Activated T-helper 2 cell treated with anti-CD3 and anti-CD28 coated beads, Interferon-gamma antibody, Interleukin-2, Interleukin-4, amounts not matched to agents 10 μg/mL and 5 μg/mL and 100 μg/mL, durations not matched to agents 14 hours and 24 hours and 36 hours (primary cell): Measurements from ENCODE around the gene CSHL1. TPM values are rescaled to one million over a fixed set of nuclear protein-coding genes. Genes with fewer than 3 reads are reported as not detected.

Experiments
- DNase-seq: peaks from one replicate; pipeline ENCODE4 v3.0.0; 2021; ENCODE audit warnings: low spot score
- H3K27ac Mint-ChIP-seq: one replicate; pipeline ENCODE4 v1.8.0; 2021; ENCODE audit warnings: mixed read lengths
- H3K27me3 Mint-ChIP-seq: one replicate; pipeline ENCODE4 v1.8.0; 2021; ENCODE audit warnings: low read depth, mixed read lengths
- H3K36me3 Mint-ChIP-seq: one replicate; pipeline ENCODE4 v1.8.0; 2021; ENCODE audit warnings: low read depth, mixed read lengths
- H3K4me1 Mint-ChIP-seq: one replicate; pipeline ENCODE4 v1.8.0; 2021; ENCODE audit warnings: low read depth, mixed read lengths
- H3K4me3 Mint-ChIP-seq: one replicate; pipeline ENCODE4 v1.8.0; 2021; ENCODE audit warnings: low read depth, mild to moderate bottlenecking, moderate library complexity, mixed read lengths
- H3K9me3 Mint-ChIP-seq: one replicate; pipeline ENCODE4 v1.8.0; 2021; ENCODE audit warnings: mixed read lengths
- intact Hi-C: fragments of 100-400 bp; cut with micrococcal nuclease; formaldehyde crosslinking; loops from one replicate; pipeline ENCODE4 v1.15.1; 2023
- total RNA-seq: library from RNA; stranded (reverse); gene quantifications from 2 replicates; pipeline ENCODE4 v1.2.3, GENCODE V29; 2022

Gene CSHL1
- total RNA-seq, 1 donor from 2014 or later = not detected

GRCh38 chr17:63946440-63947363 is 35.6 kb upstream of the CSHL1 start:
- Mint-ChIP-seq H3K9me3 (no peaks in the 10 kb centered on the region), H3K4me3 (peak overlapping the region; percentile 23), H3K36me3 (no peaks in the 10 kb centered on the region), H3K27ac (peak overlapping the region; percentile 84), H3K27me3 (peaks cover 2% of the 10 kb centered on the region), H3K4me1 (peaks cover 12% of the 10 kb centered on the region)
- intact Hi-C loops = loop anchor here (2.0 to 5.0 kb wide), 3 partner anchors 28 to 71 kb away; partner anchors contain the start of gene GH1
- peak; percentile 42 for DNase-seq

- H3K4me1 Mint-ChIP-seq = peaks cover 12% of the 10 kb centered on the region
- H3K27me3 Mint-ChIP-seq = peaks cover 2% of the 10 kb centered on the region
Observed at GRCh38 chr17:63945784-63946439, 34.9 kb upstream of the CSHL1 start.

GRCh38 chr17:63944736-63945499 is 33.9 kb upstream of the CSHL1 start:
- Mint-ChIP-seq H3K4me1 (peaks cover 12% of the 10 kb centered on the region), H3K9me3 (no peaks in the 10 kb centered on the region), H3K27me3 (peaks cover 2% of the 10 kb centered on the region), H3K36me3 (no peaks in the 10 kb centered on the region), H3K27ac (peak overlapping the region; percentile 49), H3K4me3 (no peak overlapping the region)
- intact Hi-C loops = loop anchor here (5.0 kb wide), 2 partner anchors 42 to 72 kb away; no protein-coding TSS in a partner anchor
- no peak for DNase-seq

More at GRCh38 chr17:63945784-63946439, 34.9 kb upstream of the CSHL1 start:
- Mint-ChIP-seq H3K4me3 (no peak overlapping the region), H3K27ac (no peak overlapping the region), H3K36me3 (no peaks in the 10 kb centered on the region), H3K9me3 (no peaks in the 10 kb centered on the region)
- intact Hi-C loops = loop anchor here (2.0 to 5.0 kb wide), 3 partner anchors 27 to 71 kb away; partner anchors contain the start of gene GH1
- no peak for DNase-seq

DNA sequence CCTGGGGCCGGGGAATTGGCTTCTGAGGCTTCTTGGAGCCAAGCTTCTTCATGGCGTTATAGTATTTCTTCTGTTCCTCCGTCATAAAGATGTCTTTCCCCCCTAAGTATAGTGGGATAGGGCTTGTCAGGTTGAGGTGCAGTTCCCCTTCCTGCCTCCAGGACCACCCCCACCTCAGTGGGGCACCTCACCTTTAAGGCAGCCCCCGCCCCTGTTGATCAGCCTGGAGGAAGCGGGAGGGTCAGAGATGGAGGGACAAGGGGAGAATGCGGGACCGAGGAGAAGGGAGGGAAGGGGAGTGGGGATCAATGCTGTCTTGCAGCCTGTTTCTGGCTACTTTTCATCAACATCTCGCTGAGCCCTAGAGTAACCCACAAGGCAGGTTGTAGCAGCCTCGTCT is 32.7 kb upstream of the CSHL1 start:
- DNase-seq = no peak
- intact Hi-C loops = no loop called here
- Mint-ChIP-seq H3K4me3 (no peak overlapping the region), H3K27ac (no peak overlapping the region), H3K4me1 (peaks cover 17% of the 10 kb centered on the region), H3K36me3 (no peaks in the 10 kb centered on the region), H3K27me3 (peaks cover 2% of the 10 kb centered on the region), H3K9me3 (no peaks in the 10 kb centered on the region)

GRCh38 chr17:63942309-63942985 is 31.4 kb upstream of the CSHL1 start:
- Mint-ChIP-seq H3K4me1 (peaks cover 20% of the 10 kb centered on the region), H3K9me3 (no peaks in the 10 kb centered on the region), H3K36me3 (no peaks in the 10 kb centered on the region), H3K27me3 (peaks cover 2% of the 10 kb centered on the region), H3K4me3 (no peak overlapping the region), H3K27ac (no peak overlapping the region)
- no peak for DNase-seq
- intact Hi-C loops = no loop called here

DNA sequence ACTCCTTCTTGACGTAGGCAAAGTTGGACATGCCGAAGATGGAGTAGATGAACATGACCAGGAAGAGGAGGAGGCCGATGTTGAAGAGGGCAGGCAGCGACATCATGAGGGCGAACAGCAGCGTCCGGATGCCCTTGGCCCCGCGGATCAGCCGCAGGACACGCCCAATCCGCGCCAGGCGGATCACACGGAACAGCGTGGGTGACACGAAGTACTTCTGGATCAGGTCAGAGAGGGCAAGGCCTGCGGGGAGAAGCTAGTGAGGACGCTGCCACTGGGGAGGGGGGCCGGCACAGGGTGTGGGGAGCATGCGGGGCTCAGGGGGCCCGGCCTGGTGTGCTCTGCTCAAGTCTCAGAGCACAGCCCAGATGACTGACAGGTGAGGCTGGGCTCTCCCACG is 30.7 kb upstream of the CSHL1 start:
- H3K27me3 Mint-ChIP-seq = peaks cover 4% of the 10 kb centered on the region
- no peak overlapping the region for H3K27ac Mint-ChIP-seq
- H3K4me3 Mint-ChIP-seq = no peak overlapping the region
- peaks cover 20% of the 10 kb centered on the region for H3K4me1 Mint-ChIP-seq
- DNase-seq = no peak
- intact Hi-C loops = no loop called here
- H3K9me3 Mint-ChIP-seq = no peaks in the 10 kb centered on the region
- no peaks in the 10 kb centered on the region for H3K36me3 Mint-ChIP-seq

DNA sequence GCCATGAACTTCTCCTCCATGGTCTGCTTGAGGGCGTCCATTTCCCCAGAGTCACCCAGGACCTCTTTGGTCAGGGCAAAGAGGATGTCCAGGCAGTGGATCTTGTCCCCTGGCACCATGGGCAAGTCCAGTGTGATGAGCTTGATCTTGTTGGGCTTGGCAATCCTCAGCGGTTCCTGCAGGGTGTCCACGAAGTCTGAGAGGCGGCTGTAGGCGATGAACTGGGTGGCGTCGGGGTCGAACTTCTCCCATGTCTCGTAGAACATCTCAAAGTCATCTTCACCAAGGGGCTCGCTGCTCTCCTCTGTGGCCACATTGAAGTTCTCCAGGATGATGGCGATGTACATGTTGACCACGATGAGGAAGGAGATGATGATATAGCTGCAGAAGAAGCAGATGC is 30.1 kb upstream of the CSHL1 start:
- H3K36me3 Mint-ChIP-seq = no peaks in the 10 kb centered on the region
- no peak overlapping the region for H3K27ac Mint-ChIP-seq
- intact Hi-C loops = no loop called here
- H3K27me3 Mint-ChIP-seq = peaks cover 5% of the 10 kb centered on the region
- H3K4me1 Mint-ChIP-seq = peaks cover 16% of the 10 kb centered on the region
- H3K9me3 Mint-ChIP-seq = no peaks in the 10 kb centered on the region
- no peak for DNase-seq
- no peak overlapping the region for H3K4me3 Mint-ChIP-seq

GRCh38 chr17:63940584-63940983 is 29.5 kb upstream of the CSHL1 start:
- Mint-ChIP-seq H3K27me3 (peaks cover 6% of the 10 kb centered on the region), H3K4me3 (no peak overlapping the region), H3K4me1 (peaks cover 12% of the 10 kb centered on the region), H3K36me3 (no peaks in the 10 kb centered on the region), H3K9me3 (no peaks in the 10 kb centered on the region), H3K27ac (no peak overlapping the region)
- DNase-seq = no peak
- intact Hi-C loops = no loop called here

DNA sequence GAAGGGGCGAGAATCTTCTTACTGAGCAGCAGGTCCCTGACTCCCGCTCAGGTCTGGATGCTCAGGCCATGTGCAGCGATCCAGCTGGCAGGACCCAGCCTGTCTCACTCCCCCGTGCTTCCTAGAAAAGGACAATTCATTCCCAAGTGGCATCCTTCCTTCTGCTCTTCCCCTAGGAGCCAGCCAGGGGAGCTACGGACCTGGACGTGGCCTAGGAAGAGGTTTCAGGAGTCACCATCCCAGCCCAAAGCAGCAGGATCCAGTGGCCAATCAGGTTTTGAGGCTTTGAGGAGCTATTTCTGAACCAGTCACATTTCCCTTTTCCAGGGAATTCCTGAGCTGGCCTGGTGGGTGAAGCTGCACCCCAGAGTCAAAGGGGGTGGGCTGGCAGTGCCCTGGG is 28.8 kb upstream of the CSHL1 start:
- Mint-ChIP-seq H3K9me3 (no peaks in the 10 kb centered on the region), H3K27me3 (peaks cover 6% of the 10 kb centered on the region), H3K4me3 (no peak overlapping the region), H3K27ac (no peak overlapping the region), H3K4me1 (peaks cover 8% of the 10 kb centered on the region), H3K36me3 (no peaks in the 10 kb centered on the region)
- DNase-seq = no peak
- intact Hi-C loops = no loop called here

DNA sequence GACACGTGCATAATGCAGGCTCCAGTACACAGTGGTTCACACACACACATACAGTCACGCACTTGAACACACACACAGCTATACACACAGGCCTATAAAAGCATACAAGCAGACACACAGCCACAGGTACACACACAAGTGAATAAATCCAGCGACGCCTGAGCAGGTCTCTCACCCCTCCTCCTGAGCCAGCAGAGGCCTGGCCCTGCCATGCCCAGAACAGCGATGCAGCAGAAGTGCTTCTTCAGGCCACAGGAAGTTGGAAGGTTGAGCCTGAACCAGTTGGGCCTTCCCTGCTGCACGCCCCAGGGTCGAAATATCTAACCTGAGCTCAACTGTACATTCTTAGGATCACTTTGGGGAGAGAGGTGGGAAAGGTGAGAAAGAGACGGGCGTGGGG is 28.3 kb upstream of the CSHL1 start:
- Mint-ChIP-seq H3K27ac (no peak overlapping the region), H3K9me3 (no peaks in the 10 kb centered on the region), H3K27me3 (peaks cover 6% of the 10 kb centered on the region), H3K4me3 (no peak overlapping the region), H3K36me3 (no peaks in the 10 kb centered on the region), H3K4me1 (peaks cover 8% of the 10 kb centered on the region)
- no peak for DNase-seq
- intact Hi-C loops = no loop called here

GRCh38 chr17:63937920-63938319 is 26.9 kb upstream of the CSHL1 start:
- intact Hi-C loops = no loop called here
- no peak for DNase-seq
- Mint-ChIP-seq H3K4me3 (no peak overlapping the region), H3K36me3 (no peaks in the 10 kb centered on the region), H3K27me3 (peaks cover 6% of the 10 kb centered on the region), H3K9me3 (no peaks in the 10 kb centered on the region), H3K27ac (no peak overlapping the region), H3K4me1 (peaks cover 8% of the 10 kb centered on the region)

DNA sequence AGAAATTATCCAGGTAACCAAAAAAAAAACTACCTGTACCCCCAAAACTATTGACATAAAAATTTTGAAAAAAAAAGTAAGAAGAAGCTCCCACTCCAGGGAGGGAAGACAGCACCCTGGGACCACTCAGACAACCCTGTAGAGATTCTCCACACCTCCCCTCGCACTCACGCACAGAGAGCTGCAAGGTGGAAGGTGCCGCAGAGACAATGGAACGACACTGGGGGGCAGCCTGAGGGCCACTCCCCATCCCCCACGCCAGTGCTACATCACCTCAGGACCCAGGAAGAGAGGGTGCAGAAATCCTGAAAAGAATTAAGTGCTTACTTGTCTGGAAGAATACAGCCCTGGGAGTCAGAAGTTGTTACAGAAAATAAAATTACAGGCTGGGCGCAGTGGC is 26.3 kb upstream of the CSHL1 start:
- DNase-seq = no peak
- Mint-ChIP-seq H3K4me1 (peaks cover 10% of the 10 kb centered on the region), H3K27me3 (peaks cover 4% of the 10 kb centered on the region), H3K36me3 (no peaks in the 10 kb centered on the region), H3K9me3 (no peaks in the 10 kb centered on the region), H3K27ac (no peak overlapping the region), H3K4me3 (no peak overlapping the region)
- intact Hi-C loops = no loop called here
